ENCODE measurements around the gene RIMS4.

DNA sequence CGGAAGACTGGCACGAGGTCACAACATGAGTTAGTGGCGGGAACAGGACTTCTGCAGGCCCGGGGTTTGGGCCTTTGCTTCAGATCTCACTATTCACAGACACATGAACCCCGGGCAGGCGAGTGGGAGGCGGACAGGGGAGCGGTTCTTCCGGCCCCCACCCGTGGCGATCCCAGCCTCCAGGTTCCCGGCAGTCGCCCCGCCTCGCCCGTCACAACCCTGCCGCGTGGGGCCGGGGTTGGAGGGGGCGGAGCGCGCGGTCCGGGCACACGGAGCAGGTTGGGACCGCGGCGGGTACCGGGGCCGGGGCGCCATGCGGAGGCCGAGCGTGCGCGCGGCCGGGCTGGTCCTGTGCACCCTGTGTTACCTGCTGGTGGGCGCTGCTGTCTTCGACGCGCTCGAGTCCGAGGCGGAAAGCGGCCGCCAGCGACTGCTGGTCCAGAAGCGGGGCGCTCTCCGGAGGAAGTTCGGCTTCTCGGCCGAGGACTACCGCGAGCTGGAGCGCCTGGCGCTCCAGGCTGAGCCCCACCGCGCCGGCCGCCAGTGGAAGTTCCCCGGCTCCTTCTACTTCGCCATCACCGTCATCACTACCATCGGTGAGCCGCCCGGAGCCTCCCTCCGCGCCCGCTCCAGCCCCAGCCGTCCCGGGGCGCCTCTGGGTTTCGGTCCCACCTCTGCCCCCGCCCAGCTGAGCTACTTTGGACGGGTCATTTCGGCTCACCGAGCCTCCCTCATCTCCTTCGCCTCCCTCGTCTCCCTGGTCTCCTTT, 64.6 kb downstream of the RIMS4 start, which contains the start of gene KCNK15:
- no peak for TF ChIP-seq POLR2A (IDR thresholded peaks at IDR 0.05; ENCODE audit: low read length)
- no peak for TF ChIP-seq GATA1 (IDR thresholded peaks at IDR 0.05; ENCODE audit: low read depth, low read length)
